NCI-H2171 (cell line): ENCODE results near the gene PPARA.
"Not testable (repeated sequence)": the region's sequence is repeated elsewhere in the genome, so short reads cannot be mapped to it uniquely, and the experiment has no call there.

Source experiments
- DNase-seq: peaks from one replicate; lab custom pipeline; 2025; lab: John Stamatoyannopoulos, UW

PPARA gene

DNA sequence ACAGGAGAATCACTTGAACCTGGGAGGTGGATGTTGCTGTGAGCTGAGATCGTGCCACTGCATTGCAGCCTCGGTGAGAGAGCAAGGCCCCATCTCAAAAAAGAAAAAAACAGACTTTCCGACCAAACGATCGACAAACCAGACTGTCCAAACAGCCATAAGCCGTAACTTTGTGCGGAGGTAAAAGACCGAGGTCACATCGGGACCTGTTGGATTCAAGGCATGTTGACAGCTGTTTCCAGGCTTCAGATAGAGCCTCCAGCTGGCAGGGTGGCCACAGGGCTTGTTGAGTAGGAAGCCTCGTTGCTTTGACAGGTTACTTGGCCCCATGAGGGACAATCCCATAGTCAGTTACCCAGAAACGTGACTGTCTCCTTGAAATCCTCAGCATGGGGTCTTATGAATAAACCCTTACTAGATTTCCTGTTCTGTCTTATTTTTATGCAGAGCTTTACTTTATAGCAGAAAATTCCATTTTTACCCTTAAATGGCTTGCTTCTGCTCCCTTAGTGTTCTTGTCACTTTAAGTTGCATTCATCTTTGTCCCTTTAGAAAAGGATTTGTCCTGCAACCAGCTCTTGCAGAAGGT lies 22.3 kb downstream of the PPARA start:
- DNase-seq, result no peak

DNA sequence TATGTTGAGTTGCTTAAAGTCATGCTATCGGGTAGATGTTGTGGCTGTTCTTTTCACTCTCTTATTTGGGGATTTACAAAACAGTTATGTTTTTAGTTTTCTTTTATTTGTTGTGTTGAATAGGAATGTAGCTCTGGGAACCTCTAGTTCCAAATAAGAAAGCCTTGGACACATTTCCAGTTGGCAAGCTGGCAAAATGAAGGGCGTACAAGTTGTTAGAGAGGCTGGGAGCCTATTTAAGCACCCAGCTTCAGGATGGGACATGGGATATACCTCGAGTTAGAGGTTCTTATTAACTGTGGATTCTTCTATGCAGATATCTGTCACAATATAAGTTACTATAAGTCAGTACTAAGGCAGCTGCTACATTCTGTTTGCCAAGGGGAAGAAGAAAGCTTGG lies 22.8 kb downstream of the PPARA start:
- DNase-seq, result no peak

DNA sequence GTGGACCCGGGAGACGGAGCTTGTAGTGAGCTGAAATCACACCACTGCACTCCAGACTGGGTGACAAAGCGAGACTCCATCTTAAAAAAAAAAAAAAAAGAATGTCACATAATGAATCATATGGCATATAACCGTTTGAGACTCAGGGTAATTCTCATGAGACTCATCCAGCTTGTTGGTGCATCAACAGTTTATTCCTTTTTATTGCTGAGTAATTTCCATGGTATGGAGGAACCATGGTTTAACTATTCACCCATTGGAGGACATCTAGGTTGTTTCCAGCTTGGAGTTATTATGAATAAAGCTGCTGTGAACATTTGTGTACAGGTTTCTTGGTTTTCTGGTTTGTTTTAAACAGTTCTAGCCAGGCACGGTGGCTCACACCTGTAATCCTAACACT lies 25.3 kb downstream of the PPARA start:
- DNase-seq, result no peak

DNA sequence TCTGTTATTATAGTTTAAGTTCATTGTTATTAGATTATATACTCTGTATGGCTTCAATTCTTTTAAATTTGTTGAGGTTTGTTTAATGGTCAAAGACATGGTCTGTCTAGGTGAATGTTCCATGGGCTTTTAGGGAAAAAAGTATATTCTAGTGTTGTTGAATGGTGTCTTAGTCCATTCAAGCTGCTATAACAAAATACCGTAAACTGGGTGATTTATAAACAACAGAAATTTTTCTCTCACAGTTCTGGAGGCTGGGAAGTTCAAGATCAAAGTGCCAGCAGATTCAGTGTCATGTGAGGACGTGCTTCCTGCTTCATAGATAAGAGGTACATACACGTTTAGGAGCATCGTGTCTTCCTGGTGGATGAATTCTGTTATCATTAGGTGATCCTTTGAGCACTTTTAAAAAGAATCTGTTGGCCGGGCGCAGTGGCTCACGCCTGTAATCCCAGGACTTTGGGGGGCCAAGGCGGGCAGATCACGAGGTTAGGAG lies 26.2 kb downstream of the PPARA start:
- DNase-seq, result no peak

DNA sequence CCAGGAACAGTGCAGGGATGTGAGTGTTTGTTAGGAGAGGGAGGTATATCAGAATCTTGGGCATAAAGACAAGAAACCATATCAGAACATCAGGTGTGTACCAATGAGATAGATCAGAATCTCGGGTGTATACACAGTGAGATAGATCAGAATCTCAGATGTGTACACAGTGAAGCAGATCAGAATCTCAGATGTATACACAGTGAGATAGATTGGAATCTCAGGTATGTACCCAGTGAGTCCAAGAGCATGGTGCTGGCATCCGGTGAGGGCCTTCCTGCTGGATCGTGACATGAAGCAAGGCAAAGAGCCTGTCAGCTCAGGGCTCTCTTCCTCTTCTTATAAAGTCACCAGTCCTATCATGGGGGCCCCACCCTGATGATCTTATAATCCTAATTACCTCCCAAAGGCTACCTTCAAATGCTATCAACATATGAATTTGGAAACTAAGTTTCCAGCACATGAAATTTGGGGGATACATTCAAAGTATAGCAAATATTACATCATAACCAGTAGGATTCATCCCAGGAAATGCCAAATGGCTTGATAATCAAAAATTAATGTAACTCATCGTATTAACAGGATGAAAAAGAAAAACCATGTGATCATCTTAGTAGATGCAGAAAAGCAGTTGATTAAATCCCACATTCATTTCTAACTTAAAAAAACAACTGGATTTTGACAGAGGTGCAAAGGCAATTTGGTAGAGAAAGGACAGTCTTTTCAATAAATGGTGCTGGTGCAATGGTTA lies 28.6 kb downstream of the PPARA start:
- no peak for DNase-seq

DNA sequence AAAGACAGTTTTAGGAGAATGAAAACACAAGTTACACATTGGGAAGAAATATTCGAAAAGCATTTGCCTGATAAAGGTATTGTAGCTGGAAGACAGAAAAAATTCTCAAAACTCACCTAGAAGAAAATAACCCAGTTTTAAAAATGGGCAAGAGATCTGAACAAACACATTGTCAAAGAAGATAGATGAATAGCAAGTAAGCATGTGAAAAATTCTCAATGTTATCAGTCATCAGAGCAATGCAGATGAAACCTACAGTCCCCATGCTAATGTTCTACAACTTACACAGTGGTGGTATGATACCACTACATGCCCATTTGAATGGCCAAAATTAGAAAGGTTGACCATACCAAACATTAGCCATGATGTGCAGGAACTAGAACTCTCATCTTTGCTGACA lies 29.4 kb downstream of the PPARA start:
- DNase-seq, result no peak

DNA sequence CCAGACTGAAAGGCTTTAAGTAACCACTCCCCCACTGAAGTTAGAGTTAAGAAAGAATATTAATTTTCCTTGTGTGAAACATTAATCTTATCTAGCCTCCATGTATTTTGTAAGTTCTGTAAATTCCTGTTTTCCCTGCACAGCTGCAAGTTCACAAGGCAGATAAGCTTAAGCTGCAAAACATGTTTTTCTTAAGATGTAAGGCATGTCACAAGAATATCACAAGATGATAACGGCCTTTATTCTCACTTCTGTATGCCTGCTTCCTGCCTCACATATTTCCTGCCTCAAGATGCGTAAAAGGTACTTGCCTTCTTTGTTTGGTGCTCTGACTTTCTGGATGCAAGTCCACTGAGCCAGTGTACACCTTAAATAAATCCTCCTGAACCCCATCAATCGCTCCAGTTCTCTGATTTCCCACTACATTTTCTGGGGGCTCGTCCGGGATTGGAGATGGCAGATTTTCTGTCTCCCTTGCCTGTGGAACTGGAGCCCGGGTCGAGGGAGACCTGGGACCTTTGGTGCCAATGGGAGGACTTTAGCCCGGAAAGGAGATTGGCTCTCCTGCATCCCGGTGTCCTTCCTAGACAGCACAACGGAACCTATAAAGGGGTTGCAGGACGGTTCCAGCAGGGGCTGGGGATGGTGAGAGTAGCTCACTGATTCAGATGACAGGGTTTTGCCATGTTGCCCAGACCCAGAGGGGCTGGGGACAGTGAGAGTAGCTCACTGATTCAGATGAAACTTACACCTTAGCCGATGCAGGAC lies 30.2 kb downstream of the PPARA start:
- DNase-seq, result no peak

DNA sequence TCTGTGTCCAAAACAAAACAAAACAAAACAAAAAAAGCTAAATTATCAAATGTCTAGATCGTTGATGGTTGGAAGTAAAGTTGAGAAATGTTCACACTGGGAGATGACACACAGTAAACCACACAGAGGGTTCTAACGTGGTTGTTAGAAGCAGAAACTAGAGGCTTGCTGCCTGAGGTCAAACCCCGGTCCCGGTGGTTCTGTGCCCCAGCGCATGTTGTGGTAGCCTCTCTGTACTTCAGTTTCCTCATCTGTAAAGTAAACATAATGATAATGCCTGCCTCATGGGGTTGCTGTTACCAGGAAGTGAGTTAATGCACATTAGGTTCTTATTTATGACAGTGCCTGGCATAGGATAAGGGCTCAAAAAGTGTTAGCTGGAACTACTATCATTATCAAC lies 33.4 kb downstream of the PPARA start:
- DNase-seq, result no peak

DNA sequence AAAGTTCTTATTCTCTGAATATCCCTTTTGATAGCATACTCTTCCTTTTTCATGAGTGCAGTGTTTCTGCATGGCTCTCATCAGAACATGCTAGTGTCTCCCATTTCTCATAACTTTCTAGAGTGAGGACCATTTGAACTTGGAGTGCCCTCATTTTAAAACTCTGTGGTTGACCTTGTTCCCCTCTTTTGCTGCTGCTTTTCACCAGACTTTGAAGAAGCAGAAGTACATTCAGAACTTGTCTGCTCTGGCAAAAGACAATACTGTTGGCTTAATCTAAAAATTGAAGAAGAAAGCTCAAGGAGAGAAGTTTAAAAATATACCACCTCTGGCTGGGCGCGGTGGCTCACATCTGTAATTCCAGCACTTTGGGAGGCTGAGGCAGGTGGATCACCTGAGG lies 35.0 kb downstream of the PPARA start:
- DNase-seq, result no peak

DNA sequence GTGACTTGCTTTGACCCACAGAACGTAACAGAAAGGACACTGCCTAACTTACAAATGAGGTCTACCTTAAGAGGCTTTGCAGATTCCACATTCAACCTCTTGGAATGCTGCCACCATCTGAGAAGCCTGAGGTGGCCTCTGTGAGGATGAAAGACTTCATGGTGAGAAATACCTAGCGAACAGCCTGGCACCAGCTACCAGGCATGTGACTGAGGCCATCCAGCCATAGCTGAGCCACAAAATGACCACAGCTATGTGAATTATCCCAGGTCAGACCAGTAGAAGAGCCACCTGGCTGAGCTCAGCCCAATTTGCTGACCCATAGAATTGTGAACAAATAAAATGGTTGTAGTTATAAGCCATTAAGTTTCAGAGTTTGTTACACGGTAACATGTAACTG lies 37.5 kb downstream of the PPARA start:
- no peak for DNase-seq

DNA sequence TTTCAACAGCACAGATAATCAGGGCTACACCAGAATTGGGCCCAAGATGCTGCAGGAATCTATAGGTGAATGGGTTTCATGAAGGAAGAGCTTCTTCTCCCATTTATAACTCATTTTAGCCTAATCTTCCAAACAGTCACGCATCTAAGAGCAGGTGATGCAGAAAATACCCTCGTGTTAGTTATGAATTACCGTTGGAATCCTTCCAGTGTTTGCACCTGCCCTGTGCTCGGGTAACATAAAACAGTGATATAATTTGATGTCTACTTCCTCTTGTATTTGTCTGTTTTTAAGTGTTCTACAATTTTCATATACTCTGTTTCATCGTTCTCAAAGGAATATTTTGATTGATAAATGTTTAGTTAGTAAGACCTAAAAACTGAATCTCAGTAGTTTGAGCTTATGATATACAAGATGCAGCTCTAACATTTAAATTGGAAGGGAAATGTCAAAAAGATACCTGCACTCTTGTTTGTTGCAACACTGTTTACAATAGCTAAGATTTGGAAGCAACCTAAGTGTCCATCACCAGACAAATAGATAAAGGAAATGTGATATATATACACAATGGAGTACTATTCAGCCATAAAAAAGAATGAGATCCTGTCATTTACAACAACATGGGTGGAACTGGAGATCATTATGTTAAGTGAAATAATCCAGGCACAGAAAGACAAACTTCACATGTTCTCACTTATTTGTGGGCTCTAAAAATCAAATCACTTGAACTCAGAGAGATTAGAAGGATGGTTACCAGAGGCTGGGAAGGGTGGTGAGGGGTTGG lies 42.1 kb downstream of the PPARA start:
- DNase-seq, result no peak

DNA sequence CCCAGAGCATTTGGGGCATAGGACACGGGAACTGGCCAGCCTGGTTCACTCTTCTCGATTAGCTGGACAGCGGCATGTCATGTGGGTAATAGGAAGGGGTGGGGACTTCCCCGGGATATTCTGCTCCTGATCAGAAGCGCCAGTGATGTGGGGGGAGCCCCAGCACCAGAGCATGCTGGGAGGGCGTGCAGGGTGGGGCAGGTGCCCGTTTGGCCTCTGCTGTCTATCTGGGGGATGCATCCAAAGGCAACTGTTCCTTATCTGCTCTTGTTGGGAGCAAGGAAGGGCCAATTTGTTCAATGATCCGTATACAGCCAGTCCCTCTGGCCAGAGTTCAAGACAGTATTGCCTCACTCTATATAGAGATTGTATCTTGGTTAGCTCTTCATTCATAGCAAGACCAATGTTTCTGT lies 43.6 kb downstream of the PPARA start:
- no peak for DNase-seq

DNA sequence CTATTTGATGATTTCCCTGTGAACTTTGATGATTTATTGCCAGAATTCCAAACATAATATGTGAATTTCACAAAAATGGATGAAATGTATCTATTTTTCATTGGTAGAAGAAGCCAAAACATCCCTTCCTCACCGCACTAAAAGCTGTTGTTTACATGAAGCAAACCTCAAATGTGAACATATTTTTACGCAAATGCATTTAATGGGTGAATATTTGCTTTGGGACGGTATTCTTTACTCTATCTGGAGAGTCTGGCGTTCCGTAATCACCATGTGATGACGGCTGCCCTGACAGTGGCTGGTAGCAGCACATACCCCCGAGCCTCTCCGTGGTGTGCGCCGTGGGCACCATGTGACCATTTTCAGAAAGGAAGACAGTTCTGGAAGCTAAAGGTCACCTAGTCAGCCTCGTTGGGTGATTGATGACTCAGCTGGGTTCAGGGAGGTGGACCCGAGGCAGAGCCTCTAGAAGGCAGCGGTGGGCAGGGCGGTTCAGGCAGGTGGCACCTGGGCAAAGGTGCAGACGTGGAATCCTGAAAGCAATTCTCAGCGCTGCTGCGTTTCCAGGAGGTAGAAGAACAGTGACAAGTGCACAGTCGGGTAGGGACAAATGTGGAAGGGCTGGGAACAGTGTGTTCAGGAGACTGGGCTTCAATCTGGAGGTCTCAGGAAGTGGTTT lies 45.3 kb downstream of the PPARA start:
- DNase-seq, result no peak

DNA sequence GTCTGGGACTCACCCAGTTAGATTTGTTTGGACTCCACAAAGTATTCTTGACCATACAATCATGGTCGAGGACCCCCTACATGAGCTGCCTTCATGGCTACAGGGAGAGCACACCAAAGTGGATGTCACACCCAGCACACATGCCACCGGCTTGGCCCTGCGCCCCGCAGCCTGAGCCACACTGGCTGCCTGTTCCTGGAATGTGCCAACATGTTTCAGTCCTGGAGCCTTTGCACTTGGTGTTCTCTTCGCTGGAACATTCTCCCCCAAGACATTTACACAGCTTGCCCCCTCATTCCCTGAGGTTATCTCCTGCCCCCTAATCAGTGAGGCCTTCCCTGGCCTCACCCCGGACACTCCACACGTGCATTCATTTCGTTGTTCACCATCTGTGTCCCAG lies 46.0 kb downstream of the PPARA start:
- DNase-seq, result no peak

DNA sequence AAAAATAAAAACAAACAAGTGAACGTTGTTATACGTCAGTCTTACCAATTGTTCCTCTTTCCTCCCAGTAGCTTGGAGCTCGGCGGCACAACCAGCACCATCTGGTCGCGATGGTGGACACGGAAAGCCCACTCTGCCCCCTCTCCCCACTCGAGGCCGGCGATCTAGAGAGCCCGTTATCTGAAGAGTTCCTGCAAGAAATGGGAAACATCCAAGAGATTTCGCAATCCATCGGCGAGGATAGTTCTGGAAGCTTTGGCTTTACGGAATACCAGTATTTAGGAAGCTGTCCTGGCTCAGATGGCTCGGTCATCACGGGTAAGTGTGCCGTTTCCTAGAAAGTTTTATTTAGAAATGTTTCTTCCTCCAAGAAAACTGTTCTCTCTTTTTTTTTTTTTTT lies 47.9 kb downstream of the PPARA start:
- no peak for DNase-seq

DNA sequence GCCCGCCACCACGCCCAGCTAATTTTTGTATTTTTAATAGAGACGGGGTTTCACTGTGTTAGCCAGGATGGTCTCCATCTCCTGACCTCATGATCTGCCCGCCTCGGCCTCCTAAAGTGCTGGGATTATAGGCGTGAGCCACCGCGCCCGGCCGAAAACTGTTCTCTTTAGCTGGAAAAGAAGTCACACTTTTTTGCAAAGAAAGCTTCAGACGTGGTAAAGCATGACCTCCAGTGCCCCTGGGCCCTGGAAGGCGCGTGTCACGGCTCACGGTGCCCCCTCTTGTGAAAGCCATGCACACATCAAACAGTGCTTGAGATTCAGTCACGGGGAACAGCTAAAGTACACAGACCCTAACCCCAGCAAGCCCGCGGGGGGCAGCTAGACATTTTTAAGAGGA lies 48.5 kb downstream of the PPARA start:
- not testable (repeated sequence) for DNase-seq

DNA sequence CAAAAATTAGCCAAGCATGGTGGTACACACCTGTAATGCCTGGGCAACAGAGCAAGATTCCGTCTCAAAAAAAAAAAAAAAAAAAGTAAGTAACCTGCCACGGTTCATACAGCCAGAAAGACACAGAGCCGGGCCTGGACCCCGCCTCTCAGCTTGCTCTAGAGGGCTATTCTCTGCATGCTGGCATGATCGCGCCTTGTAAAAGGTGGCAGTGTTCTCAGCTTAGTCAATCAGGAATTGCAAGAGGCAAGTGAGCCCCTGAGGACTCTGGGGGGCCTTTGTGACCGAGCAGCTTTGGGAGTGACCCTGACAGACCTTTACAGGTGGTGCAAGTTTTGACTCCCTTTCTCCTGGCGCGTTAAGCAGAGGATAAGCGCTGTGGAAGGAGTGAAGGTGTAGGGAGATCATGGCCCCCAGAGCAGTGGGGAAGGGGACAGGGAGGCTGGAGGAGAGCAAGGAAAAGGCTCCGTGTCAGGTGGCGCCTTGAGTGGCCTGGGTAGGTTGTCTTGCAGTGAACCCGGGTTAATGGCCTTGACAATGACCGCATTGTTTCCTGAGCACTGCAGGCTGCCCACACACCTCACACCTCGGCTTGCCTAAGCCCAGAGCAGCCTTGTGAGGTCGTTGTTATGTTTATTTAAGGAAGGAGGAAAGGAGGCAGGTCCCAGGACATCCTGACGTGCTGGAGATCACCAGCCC lies 50.9 kb downstream of the PPARA start:
- no peak for DNase-seq

DNA sequence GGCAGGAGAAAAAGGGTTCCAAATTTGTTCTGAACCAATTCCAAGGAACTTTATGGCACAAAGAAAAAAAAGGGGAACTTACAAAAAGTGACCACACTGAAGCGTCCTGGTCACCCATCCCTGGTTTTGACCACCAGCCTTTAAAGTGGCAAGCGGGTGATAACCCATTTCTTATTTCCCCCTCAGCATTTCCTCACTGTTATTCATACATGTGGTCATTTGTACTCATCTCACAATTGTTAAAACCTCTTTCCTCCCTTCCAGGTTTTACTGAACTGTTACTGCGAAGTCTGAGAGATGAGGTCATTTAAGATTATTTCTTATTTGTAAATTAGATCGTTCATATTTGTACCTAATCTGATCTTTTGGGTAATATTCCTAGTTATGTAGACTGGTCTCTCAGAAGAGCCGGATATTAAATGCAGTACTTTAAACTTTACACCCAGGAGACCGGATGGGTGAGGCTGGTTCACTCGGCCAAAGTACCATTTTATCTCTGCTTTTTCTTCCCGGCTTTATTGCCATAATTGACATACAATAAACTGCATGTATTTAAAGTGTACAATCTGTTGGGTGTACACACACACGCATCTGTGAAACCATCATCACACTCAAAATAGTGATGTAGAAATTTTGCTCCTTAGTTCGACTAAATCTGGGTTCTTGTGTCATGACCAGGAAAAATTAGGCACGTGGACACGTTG lies 52.7 kb downstream of the PPARA start:
- no peak for DNase-seq

DNA sequence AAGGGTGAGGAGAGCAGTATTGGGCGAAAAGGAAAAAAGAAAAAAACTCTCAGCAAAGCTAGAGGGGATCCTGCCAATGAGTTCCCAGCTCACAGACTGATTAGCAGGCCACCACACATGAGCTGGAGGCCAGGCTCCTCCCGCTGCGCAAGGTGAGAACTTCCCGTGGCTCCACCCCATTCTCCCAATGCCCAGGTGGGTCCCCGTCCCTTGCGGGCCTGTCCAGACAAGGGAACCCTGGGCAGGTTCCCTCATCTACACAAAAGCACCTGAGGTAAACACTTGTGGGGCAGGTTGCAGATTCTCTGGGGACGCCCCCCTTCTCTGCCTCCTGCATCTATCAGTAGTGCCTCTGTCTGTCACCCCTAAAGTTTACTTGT lies 53.3 kb downstream of the PPARA start:
- DNase-seq, result no peak

DNA sequence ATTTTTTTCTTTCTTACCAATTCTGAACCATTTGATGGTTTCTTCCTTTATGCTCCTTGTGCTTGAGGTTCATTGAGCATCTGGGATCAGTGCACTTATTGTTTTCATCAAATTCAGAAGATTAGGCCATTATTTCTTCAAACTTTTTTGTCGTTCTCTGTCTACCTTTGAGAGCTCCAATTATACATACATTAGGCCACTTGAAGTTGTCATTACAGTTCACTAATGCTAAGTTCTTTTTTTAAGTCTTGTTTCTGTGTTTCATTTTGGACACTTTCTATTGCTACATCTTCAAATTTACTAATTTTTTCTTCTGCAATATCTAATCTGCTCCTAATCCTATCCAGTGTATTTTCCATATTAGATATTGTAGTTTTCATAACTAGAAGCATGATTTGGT lies 58.9 kb downstream of the PPARA start:
- DNase-seq, result no peak

DNA sequence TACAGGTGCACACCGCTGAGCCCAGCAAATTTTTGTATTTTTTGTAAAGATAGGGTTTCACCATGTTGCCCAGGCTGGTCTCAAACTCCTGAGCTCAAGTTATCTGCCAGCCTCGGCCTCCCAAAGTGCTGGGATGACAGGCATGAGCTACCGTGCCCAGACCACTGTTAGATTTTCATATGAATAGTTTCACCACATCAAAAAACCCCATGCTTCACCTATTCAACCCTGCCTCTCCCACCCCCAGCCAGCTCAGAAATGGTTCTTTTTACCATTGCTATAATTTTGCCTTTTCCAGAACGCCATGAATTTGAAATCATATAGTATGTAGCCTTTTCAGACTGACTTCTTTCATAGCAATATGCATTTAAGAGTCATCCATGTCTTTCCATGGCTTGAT lies 61.9 kb downstream of the PPARA start:
- DNase-seq, result no peak
